Measurements from ENCODE around the gene LAMB1.

Gene LAMB1

DNA sequence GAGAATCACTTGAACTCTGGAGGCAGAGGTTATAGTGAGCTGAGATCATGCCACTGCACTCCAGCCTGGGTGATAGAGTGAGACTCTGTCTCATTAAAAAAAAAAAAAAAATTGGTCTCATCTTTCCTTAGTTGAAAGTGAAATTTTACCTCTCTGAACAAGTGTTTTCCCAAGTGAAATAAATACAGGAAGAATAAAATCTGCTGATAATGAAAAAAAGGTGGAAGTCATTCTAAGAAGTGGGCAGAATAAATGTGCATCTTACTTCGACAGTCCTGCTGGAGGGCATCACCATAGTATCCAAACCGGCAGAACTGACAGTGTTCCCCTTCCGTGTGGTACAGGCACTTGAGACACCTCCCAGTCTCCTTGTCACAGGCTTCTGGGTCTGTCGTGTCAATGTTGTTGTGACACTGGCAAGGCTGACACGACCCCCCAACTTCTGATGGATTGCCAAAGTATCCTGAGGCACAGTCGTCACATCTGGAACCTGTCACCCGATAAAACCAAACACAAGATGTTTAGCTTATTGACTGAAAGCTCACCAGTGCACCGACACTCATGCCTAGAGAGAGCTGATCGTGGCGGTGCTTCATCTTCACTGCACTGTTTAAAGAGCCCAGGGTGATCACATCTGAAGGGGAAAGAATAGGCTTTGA lies 49.6 kb downstream of the LAMB1 start:
- DNase-seq (ENCODE audit: low read depth in 1 of 2, low spot score in 1 of 2): no peak
- Histone ChIP-seq H3K27me3 (ENCODE audit: insufficient read depth, poor library complexity, severe bottlenecking) (no peaks in the 10 kb centered on the region), H3K27ac (replicated peaks) (no peak overlapping the region), H3K4me3 (replicated peaks; ENCODE audit: insufficient read depth, low read length) (no peak overlapping the region)
- no peak for TF ChIP-seq REST (IDR thresholded peaks at IDR 0.05; ENCODE audit: insufficient replicate concordance, low read depth)
- TF ChIP-seq SPI1 (IDR thresholded peaks at IDR 0.05; ENCODE audit: borderline replicate concordance, low read depth): no peak
- TF ChIP-seq POLR2AphosphoS5 (IDR thresholded peaks at IDR 0.05; ENCODE audit: low read depth): no peak
- TF ChIP-seq, protein P1, sequence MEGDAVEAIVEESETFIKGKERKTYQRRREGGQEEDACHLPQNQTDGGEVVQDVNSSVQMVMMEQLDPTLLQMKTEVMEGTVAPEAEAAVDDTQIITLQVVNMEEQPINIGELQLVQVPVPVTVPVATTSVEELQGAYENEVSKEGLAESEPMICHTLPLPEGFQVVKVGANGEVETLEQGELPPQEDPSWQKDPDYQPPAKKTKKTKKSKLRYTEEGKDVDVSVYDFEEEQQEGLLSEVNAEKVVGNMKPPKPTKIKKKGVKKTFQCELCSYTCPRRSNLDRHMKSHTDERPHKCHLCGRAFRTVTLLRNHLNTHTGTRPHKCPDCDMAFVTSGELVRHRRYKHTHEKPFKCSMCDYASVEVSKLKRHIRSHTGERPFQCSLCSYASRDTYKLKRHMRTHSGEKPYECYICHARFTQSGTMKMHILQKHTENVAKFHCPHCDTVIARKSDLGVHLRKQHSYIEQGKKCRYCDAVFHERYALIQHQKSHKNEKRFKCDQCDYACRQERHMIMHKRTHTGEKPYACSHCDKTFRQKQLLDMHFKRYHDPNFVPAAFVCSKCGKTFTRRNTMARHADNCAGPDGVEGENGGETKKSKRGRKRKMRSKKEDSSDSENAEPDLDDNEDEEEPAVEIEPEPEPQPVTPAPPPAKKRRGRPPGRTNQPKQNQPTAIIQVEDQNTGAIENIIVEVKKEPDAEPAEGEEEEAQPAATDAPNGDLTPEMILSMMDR (IDR thresholded peaks at IDR 0.05; ENCODE audit: insufficient read depth, low read length): no peak
- no peak for TF ChIP-seq GABPA (IDR thresholded peaks at IDR 0.05; ENCODE audit: low read depth)

DNA sequence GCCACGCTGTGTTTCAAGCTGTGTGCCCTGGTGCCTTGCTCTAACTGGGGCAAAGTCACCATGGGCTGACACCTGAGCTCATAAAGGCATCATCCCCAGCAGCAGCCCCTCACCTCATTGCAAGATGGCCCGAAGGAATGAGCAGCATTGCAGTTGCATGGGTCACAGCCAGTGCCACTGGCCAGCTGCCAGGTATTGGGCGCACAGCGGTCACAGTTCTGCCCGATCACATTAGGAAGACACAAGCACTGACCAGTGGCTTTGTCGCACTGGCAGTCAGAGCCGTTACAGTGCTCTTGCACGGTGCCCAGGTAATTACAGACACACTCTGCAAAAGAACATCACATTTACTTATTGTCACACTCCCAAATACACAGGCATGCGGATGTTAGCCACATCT lies 51.1 kb downstream of the LAMB1 start:
- no peak for DNase-seq (ENCODE audit: low read depth in 1 of 2, low spot score in 1 of 2)
- no peak overlapping the region for H3K4me3 ChIP-seq (replicated peaks; ENCODE audit: insufficient read depth, low read length)
- no peak for TF ChIP-seq REST (IDR thresholded peaks at IDR 0.05; ENCODE audit: insufficient replicate concordance, low read depth)
- H3K27ac ChIP-seq (replicated peaks): no peak overlapping the region
- no peaks in the 10 kb centered on the region for H3K27me3 ChIP-seq (ENCODE audit: insufficient read depth, poor library complexity, severe bottlenecking)

GRCh38 chr7:107951172-107951787 lies 51.7 kb downstream of the LAMB1 start:
- DNase-seq (ENCODE audit: low read depth in 1 of 2, low spot score in 1 of 2): no peak
- TF ChIP-seq POLR2AphosphoS5 (IDR thresholded peaks at IDR 0.05; ENCODE audit: low read depth) (no peak), SPI1 (IDR thresholded peaks at IDR 0.05; ENCODE audit: borderline replicate concordance, low read depth) (no peak), REST (IDR thresholded peaks at IDR 0.05; ENCODE audit: insufficient replicate concordance, low read depth) (no peak)
- Histone ChIP-seq H3K27me3 (ENCODE audit: insufficient read depth, poor library complexity, severe bottlenecking) (no peaks in the 10 kb centered on the region), H3K27ac (replicated peaks) (no peak overlapping the region), H3K4me3 (replicated peaks; ENCODE audit: insufficient read depth, low read length) (no peak overlapping the region)

DNA sequence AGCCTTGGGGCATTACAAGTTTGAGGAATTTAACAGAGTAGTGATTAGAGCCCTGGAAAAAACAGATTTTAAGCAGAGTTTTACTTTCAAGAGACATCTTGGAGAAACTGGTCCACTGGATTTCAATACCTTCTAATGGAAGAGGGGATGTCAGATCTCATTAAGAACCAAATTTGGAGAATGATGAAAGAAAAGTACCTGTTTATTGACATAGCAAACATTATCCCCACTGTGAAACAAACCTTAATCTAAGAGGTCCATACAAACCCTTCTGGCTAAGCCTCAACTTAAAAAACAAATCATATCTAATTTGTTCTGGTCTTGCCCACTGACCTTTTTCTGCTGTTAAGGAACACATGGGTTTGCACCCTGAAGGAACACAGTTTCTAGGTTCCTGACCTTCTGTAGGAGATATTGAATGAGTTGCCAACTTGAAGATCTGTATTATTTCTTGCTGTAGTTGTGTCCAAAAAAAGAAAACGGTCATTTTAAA lies 53.5 kb downstream of the LAMB1 start:
- H3K27me3 ChIP-seq (ENCODE audit: insufficient read depth, poor library complexity, severe bottlenecking): no peaks in the 10 kb centered on the region
- no peak for TF ChIP-seq REST (IDR thresholded peaks at IDR 0.05; ENCODE audit: insufficient replicate concordance, low read depth)
- no peak for TF ChIP-seq SPI1 (IDR thresholded peaks at IDR 0.05; ENCODE audit: borderline replicate concordance, low read depth)
- no peak for TF ChIP-seq GABPA (IDR thresholded peaks at IDR 0.05; ENCODE audit: low read depth)
- TF ChIP-seq POLR2AphosphoS5 (IDR thresholded peaks at IDR 0.05; ENCODE audit: low read depth): no peak
- TF ChIP-seq, protein P1 (IDR thresholded peaks at IDR 0.05; ENCODE audit: insufficient read depth, low read length): no peak
- no peak overlapping the region for H3K4me3 ChIP-seq (replicated peaks; ENCODE audit: insufficient read depth, low read length)
- no peak overlapping the region for H3K27ac ChIP-seq (replicated peaks)
- DNase-seq (ENCODE audit: low read depth in 1 of 2, low spot score in 1 of 2): no peak

Measured in HL-60 (cell line).